HepG2 (cell line): Measurements from ENCODE around the gene PTPRM. TPM values are rescaled to one million over a fixed set of nuclear protein-coding genes. Genes with fewer than 3 reads are reported as not detected.

Experiments
- FOXP4 ChIP-seq: sonication (generic); formaldehyde crosslinking; IDR thresholded peaks from 2 replicates; pipeline ENCODE4 v1.4.0; 2020; ENCODE audit warnings: missing genetic modification reagents
- HES4 ChIP-seq: sonication (generic); formaldehyde crosslinking; IDR thresholded peaks from 2 replicates; pipeline ENCODE4 v1.9.0; 2021; ENCODE audit warnings: mild to moderate bottlenecking, missing genetic modification reagents, borderline replicate concordance
- HNF4A ChIP-seq: sonication (generic); formaldehyde crosslinking; IDR thresholded peaks from 2 replicates; pipeline ENCODE4 v1.4.0; 2020; ENCODE audit warnings: missing genetic modification reagents
- HOXA9 ChIP-seq: sonication (generic); formaldehyde crosslinking; IDR thresholded peaks from 2 replicates; pipeline ENCODE4 v1.8.1; 2022; ENCODE audit warnings: missing genetic modification reagents, mild to moderate bottlenecking, moderate library complexity, borderline replicate concordance
- HOXD1 ChIP-seq: sonication (generic); formaldehyde crosslinking; IDR thresholded peaks from 2 replicates; pipeline ENCODE4 v1.5.0; 2020; ENCODE audit warnings: missing genetic modification reagents
- KMT2A ChIP-seq: sonication (generic); formaldehyde crosslinking; IDR thresholded peaks from 2 replicates; pipeline ENCODE4 v1.4.0; 2020; ENCODE audit warnings: missing genetic modification reagents
- PAXIP1 ChIP-seq: sonication (generic); formaldehyde crosslinking; conservative IDR thresholded peaks from 2 replicates; pipeline ENCODE4 v1.4.0; 2020; ENCODE audit warnings: mild to moderate bottlenecking, missing genetic modification reagents, moderate library complexity
- POLR2G ChIP-seq: fragments of 200-400 bp; formaldehyde crosslinking; IDR thresholded peaks from 2 replicates; pipeline ENCODE4 v1.6.1; 2018; ENCODE audit warnings: mild to moderate bottlenecking, low read depth, low read length, moderate library complexity
- ZBTB25 ChIP-seq: IDR thresholded peaks from 2 replicates; pipeline ENCODE4 v1.6.1; 2018; ENCODE audit warnings: missing genetic modification reagents
- ZNF263 ChIP-seq: sonication (generic); formaldehyde crosslinking; IDR thresholded peaks from 2 replicates; pipeline ENCODE4 v1.4.0; 2020; ENCODE audit warnings: missing genetic modification reagents
- ZNF367 ChIP-seq: sonication (generic); formaldehyde crosslinking; IDR thresholded peaks from 2 replicates; pipeline ENCODE4 v1.4.0; 2020; ENCODE audit warnings: missing genetic modification reagents, borderline replicate concordance
- ZNF550 ChIP-seq: sonication (generic); formaldehyde crosslinking; IDR thresholded peaks from 2 replicates; pipeline ENCODE4 v1.4.0; 2020; ENCODE audit warnings: mild to moderate bottlenecking, missing genetic modification reagents, borderline replicate concordance
- ZNF615 ChIP-seq: sonication (generic); formaldehyde crosslinking; IDR thresholded peaks from 2 replicates; pipeline ENCODE4 v1.5.0; 2020; ENCODE audit warnings: mild to moderate bottlenecking, missing genetic modification reagents, borderline replicate concordance
- polyA plus RNA-seq, 8 experiments: library from polyadenylated mRNA; depleted of rRNA in 3 of 8; stranded (reverse) in 7 of 8; unstranded in 1 of 8; fragments of >200 nt; fragmentation: Illumina TruSeq in 4 of 8; extraction: Trizol in 4 of 8; gene quantifications; 2 replicates each; pipeline versions ENCODE4 v1.2.1 to v1.2.3, GENCODE V29; 2011 to 2016; ENCODE audit warnings: low read depth in 4 of 8, missing spikeins in 1 of 8, mixed read lengths in 1 of 8; ENCODE audit not compliant: insufficient read depth in 1 of 8
- total RNA-seq, 5 experiments: library from RNA; depleted of rRNA; stranded (reverse); fragments of >200 nt; fragmentation: Illumina TruSeq; extraction: Trizol; gene quantifications; 2 replicates each; pipeline ENCODE4 v1.2.3, GENCODE V29; 2016; ENCODE audit warnings: low read depth in 1 of 5

Gene PTPRM
- total and polyA plus RNA-seq, 2 of the 13 experiments (the other 11 are each of a cell fraction or from before 2014, with no cell fraction given), result 12.6 to 108 TPM

GRCh38 chr18:7603259-7604000 lies 36.3 kb downstream of the PTPRM start (continued):
- no peak for TF ChIP-seq HOXD1 (CRISPR knock-in tag)
- TF ChIP-seq ZNF615 (CRISPR knock-in tag), result no peak
- TF ChIP-seq ZNF550 (CRISPR knock-in tag), result no peak
- TF ChIP-seq POLR2G, result no peak
- 0 out of 2 replicates have a peak, but pooled peaks have one; percentile 24 for TF ChIP-seq FOXP4
- 0 out of 2 replicates have a peak, but pooled peaks have one; percentile 25 for TF ChIP-seq PAXIP1 (CRISPR knock-in tag)
- TF ChIP-seq ZNF367 (CRISPR knock-in tag), result no peak
- 0 out of 2 replicates have a peak, but pooled peaks have one; percentile 14 for TF ChIP-seq HNF4A (CRISPR knock-in tag)
- no peak for TF ChIP-seq ZBTB25 (CRISPR knock-in tag)
- TF ChIP-seq HOXA9, result no peak
- TF ChIP-seq KMT2A (CRISPR knock-in tag), result peak; percentile 48; the same call in 1 of the 2 replicates
- TF ChIP-seq ZNF263, result peak; percentile 68
- no peak for TF ChIP-seq HES4 (CRISPR knock-in tag)
